Measurements from ENCODE around the gene GARIN6.

GARIN6 gene

DNA sequence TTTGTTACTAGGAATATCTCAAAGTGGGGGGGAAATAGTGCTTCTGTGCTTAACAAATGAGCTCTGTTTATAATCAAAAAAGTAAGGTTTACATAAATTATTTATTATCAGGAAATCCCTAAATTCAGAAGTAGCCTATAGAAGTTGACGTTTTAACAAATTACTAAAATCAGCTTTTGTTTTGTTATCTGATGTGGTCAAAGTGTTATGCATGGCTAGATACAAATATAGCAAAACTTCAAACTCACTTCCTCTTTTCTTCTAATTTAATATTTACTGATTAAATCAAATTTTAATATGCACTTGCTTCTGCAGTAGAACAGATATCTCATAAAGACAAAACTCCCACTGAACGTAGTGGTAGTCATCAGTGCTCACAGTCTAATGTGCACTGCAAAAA is 47.5 kb downstream of the GARIN6 start:
- no peak overlapping the region for H3K27ac ChIP-seq (ENCODE audit: low read depth, low read length)
- H3K18ac ChIP-seq (ENCODE audit: low read length) = no peak overlapping the region
- H3K4me3 ChIP-seq (ENCODE audit: low read length) = no peak overlapping the region
- no peak for DNase-seq
- H3K23ac ChIP-seq (ENCODE audit: low read length) = no peak overlapping the region
- no peak overlapping the region for H2BK15ac ChIP-seq (replicated peaks; ENCODE audit: low read depth)
- H3K56ac ChIP-seq (ENCODE audit: low read length) = no peak overlapping the region
- H4K8ac ChIP-seq (ENCODE audit: low read depth, low read length) = no peak overlapping the region
- H3K36me3 ChIP-seq (ENCODE audit: control insufficient read depth, insufficient read depth, low read length) = no peaks in the 10 kb centered on the region
- no peak overlapping the region for H2BK120ac ChIP-seq (ENCODE audit: low read depth, low read length)
- no peak overlapping the region for H3K9ac ChIP-seq (ENCODE audit: low read length)
- no peaks in the 10 kb centered on the region for H3K79me1 ChIP-seq (ENCODE audit: low read length)
- no peaks in the 10 kb centered on the region for H3K79me2 ChIP-seq (ENCODE audit: control insufficient read depth, insufficient read depth, low read length)
- WGBS (ENCODE audit: extremely low coverage, insufficient coverage, low lambda C conversion rate) = no CpG with 5 or more reads among the region's 2 CpGs
- H3K27me3 ChIP-seq (ENCODE audit: insufficient read depth, low read length, poor library complexity) = no peaks in the 10 kb centered on the region
- no peak overlapping the region for H4K5ac ChIP-seq (ENCODE audit: low read length)
- no peak overlapping the region for H3K4me2 ChIP-seq (ENCODE audit: low read length)
- no peak overlapping the region for H2AK5ac ChIP-seq (ENCODE audit: low read length)
- no peak overlapping the region for H2BK5ac ChIP-seq (ENCODE audit: low read length)
- no peaks in the 10 kb centered on the region for H3K4me1 ChIP-seq (ENCODE audit: control insufficient read depth, low read depth, low read length)
- no peak overlapping the region for H3K4ac ChIP-seq (ENCODE audit: low read depth, low read length)
